GM12891 (cell line): ENCODE results near the gene DNM1L.

Experiments
- POLR2A ChIP-seq: IDR thresholded peaks from 2 replicates; pipeline ENCODE4 v1.6.1; 2011; ENCODE audit warnings: low read depth, low read length, control low read depth
- POLR2AphosphoS5 ChIP-seq: IDR thresholded peaks from 2 replicates; pipeline ENCODE4 v1.6.1; 2011; ENCODE audit warnings: low read depth, low read length, control low read depth
- TAF1 ChIP-seq: IDR thresholded peaks from 2 replicates; pipeline ENCODE4 v1.6.1; 2011; ENCODE audit warnings: low read depth, low read length, control low read depth

DNA sequence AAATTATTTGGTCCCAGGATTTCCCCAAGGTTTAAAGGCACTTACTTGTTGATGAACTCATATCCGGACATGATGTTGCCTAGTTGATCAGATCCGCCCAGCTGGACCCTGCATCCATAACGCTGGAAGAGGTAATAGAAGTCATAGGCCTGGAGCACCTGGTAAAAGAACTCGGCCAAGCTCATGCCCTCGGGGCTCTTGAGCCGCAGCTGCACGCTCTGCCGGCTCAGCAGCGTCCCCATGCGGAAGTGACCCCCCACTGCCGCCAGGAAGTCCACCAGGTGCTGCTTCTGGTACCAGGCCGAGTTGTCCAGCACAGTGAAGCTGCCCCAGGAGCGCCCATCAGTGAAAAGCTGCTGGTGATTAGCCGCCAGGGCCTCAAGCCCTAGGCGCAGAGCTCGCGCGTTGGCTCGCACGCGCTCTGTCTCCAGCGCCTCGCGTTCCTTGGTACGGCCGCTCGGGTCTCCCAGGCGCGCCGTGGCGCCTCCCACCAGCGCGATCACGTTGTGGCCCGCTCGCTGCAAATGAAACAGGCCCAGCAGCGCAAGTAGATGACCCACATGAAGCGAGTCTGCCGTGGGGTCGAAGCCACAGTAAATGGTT, 76.1 kb downstream of the DNM1L start:
- TF ChIP-seq POLR2AphosphoS5: no peak
- TF ChIP-seq TAF1: no peak
- no peak for TF ChIP-seq POLR2A
